Activated effector memory CD4-positive, alpha-beta T cell treated with anti-CD3 and anti-CD28 coated beads, Interleukin-2, amount 50 U/mL, for 16 hours (primary cell): ENCODE measurements around the gene TMEM82.
A peak's percentile ranks its signal among the peaks of the same experiment; 100 is the strongest.

Experiments
- DNase-seq: peaks from one replicate; pipeline ENCODE4 v3.0.0-alpha.2; 2020

The TMEM82 gene

DNA sequence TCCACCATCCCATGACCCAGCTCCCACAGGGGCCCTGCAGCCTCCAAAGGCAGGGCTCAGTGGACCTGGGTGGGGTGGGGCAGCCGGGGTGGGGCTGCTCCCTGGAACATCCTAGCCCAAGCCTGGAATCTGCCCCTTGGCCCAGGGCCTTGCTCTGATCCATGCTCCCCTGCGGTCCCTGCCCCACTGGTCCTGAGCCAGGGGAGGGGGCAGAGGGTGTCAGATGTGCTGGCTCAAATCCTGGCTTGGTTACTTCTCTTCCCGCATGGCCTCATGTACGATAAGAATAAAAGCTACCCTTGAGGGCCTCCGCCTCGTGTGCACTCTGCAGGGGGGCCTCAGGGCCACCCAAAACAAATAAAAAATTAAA lies 5.4 kb upstream of the TMEM82 start:
- no peak for DNase-seq

DNA sequence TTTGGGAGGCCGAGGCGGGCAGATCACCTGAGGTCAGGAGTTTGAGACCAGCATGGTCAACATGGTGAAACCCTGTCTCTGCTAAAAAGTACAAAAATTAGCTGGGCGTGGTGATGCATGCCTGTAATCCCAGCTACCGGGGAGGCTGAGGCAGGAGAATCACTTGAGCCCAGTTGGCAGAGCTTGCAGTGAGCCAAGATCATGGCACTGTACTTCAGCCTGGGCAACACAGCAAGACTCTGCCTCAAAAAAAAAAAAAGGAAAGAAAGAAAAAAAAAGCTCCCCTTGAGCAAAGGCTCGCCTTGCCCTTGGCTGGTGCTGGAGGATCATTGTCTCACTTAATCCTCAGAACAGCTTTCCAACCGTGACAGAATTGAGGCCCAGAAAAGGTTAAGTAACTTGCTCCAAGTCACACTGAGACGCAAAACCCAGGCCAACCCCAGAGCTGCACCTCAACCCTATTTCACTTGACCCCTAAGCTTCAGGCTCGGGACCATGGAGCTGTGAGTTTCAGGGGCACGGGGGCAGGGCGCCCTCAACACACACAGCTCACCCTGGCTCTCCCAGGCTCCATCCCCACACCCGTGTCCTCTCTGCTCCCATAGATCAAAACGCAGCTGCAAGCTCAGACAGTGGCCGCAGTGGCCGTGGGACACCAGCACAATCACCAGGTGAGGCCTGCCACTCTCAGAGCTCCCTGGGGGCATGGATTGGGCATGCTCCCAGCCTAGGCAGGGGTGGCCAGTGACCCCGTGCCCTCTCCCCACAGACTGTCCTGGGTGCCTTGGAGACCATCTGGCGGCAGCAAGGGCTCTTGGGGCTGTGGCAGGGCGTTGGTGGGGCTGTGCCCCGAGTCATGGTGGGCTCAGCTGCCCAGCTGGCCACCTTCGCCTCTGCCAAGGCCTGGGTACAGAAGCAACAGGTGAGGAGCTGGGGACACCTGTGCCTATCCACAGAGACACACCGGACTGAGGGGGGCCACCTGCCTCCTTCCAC lies 4.7 kb upstream of the TMEM82 start:
- DNase-seq = no peak

DNA sequence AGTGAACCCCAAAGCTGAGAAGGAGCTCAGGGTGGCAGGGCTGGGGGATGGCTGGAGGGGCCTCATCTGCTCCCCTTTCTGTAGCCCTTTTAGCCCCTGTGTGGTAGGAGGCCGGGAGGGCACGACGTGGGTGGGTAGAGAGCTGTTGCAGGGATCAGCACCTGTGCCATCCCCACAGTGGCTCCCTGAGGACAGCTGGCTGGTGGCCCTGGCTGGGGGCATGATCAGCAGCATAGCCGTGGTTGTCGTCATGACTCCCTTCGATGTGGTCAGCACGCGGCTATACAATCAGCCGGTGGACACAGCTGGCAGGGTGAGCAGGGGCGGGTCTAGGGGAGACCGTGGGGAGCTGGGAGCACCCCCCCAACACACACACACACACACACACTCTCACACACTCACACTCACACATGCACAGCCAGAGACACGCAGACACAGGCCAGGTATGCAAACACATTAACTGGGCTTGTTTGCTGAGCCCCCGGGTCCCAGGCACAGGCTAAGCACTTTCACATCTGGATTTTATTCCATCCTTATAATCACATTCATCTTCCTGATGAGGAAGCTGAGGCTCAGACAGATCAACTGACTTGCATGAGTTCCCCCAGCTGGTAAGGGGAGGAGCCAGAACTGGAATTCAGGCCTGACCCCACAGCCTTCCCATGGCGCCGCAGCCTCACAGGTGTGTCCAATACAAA lies 3.7 kb upstream of the TMEM82 start:
- no peak for DNase-seq

DNA sequence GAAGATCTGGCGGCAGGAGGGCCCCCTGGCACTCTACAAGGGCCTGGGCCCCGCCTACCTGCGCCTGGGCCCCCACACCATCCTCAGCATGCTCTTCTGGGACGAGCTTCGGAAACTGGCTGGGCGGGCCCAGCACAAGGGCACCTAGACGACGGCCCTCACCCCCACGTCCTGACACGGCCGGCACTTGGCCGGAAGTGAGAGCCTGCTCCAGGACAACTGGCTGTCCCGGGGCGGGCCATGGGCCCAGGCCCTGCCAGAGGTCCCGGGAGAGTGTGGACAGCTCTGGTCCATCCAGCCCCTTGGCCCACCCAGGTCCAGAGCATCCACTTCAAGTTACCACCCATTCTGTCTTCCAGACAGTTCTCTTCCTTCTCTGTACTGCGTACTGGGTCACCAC lies 3.0 kb upstream of the TMEM82 start:
- no peak for DNase-seq

DNA sequence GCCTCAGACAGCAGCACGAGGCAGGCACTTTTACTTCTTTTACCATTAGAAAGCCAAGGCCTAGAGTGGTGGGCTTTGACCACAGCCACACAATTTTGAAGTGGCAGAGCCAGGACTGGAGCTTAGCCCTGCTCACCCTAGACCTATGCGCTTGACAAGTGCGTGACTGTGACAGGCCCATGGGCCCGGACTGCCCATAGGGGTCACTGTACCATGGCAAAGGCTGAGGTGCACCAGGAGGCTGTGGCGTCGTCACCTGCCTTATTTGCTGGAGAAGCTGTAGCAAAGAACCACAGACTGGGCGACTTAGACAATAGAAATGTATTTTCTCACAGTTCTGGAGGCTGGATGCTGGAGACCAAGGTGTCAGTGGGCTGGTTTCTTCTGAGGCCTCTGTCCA lies 2.6 kb upstream of the TMEM82 start:
- DNase-seq = no peak

DNA sequence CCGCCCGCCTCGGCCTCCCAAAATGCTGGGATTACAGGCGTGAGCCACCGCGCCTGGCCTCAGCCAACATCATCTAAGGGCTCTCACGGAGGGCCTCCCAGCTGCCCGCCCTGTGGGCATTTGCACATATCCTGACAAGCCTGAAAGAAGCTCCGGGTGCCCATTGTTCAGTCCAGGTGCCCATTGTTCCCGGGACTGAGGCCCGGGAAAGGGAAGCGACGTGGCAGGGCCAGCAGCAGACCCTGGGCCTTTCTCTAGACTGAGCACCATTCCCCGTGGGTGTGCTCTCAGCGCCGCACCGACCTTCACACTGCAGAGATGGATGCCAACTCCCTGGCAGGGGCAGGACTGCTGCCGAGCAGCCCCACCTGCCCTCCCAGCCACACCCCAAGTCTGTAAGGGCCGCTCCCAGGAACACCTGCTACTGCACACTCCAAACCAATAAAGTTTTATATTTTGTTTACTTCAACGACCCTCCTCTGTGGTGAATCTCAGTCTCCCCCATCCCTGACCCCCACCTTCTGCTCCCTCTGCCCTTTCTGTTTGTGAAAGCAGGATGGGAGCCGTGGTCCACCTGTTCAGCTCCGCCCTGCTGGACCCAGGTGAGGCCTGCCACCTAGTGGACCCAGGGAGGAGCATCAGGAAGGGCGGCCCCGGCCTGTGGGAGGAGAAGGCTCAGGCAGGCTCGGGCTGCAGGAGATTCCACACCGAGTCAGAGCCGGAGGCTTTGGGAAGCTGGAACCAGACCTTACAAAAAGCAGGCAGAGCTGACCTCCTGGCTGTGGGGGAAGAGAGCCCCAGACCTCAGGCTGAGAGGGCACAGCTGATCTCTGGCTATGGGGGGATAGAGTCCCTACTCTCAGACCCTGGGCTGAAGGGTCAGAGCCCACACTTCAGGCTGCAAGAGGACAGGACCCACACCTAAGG lies 1.1 kb upstream of the TMEM82 start:
- DNase-seq = peak; percentile 84

DNA sequence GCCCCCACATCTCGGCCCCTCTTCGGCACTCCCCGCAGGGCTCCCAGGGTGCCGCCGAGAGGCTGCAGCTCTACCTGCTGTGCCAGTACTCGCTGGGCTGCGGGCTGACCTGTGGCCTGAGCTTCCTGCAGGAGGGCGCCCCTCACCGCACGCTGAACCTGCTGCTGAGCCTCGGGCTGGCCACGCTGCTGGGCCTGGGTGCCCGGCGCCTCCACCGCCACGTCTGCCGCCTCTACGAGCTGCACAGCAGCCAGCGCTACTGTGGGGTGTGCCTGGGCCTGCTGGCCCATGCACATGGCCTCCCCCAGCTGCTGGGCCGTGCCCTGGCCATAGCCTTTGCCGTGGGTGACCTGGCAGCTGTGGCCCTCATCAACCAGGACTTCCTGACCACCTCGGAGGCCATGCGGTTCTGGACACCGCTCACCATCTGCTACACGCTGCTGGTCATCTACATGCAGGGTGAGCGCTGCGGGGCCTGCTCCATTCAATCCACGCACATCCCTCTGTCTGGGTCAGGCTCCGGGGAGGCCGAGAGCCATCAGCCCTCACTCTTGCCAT lies 1.9 kb downstream of the TMEM82 start:
- no peak for DNase-seq

DNA sequence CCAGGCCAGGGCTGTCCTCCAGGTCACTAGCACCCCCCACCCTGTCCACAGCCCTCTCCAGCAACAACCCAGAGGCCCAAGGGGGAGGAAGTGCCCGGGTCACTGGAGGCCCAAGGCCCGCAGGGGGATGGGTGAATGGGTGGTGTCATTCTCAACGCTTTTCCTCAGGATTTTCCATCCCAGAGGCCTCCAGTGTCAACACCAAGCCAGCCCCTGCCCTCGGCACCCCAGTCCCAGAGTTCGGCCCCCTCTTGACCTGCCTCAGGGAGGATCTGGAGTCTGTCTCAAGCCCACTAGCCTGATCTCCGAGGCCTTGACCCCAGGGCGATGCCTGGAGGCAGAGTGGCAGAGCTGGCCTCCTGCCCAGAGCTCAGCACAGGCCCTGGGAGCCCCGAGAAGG lies 5.1 kb downstream of the TMEM82 start:
- DNase-seq = no peak

DNA sequence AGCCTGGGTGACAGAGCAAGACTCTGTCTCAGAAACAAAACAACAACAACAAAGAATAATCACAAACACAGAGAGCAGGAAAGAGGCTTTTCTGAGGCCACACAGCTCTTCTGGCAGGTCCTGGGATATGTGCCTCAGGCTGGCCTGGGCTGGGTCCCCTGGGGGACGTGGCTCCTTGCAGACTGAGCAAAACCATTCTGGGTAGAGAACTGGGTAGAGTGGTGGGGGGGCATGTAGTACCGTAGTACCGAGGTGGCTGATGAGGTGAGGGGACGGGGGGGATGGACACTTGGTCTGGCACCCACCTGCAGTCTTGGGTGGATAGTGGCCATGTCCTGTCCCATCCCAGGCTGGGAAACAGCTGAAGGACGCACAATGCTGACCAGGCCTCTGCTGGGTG lies 6.0 kb downstream of the TMEM82 start:
- no peak for DNase-seq

DNA sequence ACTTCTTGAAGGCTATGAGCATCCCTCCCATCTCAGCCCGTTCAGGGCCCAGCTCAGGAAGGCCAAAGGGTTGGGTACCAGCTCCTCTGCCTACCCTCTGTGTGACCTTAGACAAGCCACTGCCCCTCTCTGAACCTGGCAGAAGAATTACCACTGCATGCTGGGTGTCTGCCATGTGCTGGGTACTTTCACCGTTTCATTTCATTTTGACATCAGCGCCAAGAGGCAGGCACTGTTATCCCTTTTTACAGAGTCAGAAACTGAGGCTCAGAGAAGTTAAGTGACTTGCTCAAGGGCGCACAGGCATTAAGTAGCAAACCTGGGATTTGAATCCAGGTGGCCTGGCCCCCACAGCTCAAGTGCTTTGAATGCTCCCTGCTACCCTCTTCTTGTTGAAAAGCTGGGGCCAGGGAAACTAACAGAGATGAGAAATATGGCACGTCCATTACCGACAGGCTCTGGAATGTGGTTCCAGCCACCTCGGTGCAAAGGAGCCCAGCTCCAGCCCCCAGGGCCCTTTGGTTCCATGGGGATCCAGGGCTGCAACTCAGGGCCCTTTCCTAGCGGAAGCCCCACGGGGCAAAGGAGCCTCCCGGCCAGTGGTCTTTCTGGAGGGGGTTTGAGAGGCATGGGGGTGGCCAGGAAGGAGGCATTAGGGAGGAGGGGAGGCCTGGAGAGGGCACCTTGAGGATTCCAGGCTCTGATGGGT lies 6.5 kb downstream of the TMEM82 start:
- DNase-seq = no peak

DNA sequence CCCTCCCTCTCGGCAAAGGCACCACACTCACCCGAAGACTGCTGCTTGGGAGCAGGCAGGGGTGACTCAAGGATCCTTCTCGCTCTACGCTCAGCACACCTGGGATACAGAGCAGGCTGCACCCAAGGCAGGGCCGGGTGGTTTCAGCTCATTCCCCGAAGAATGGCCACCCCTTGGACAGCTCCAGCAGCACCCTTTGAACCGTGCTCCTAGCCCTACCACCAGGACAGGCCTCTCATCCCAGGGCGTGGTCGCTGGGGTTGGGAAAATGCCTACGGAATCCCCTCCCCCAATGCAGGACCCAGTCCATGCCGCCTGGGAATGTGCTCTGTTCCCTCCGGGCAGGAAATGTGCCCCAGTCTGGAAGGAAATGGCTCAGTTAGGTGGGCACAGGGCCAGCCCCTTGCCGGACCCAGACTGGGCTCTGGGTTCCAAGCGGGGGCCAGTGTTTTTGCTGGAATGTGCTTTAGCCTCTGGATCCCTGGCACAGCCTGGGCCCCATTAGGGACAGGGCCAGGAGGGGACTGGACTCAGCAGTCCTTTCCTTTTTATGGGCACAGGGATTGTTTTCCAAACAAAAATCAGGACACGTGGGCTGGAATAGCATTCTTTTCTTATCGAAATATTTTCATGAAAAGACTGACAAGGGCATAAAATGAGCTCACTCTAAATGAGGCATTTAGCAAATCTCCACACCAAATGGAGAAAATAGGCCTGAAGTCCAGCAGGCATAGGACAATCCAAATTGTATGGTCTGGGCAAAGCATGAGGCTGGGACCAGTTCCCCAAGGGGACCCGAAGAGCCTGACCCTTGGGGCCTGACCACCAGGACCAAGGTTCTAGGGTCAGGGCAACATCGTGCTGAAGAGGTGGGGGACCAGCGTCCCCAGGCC lies 7.3 kb downstream of the TMEM82 start:
- DNase-seq = no peak

DNA sequence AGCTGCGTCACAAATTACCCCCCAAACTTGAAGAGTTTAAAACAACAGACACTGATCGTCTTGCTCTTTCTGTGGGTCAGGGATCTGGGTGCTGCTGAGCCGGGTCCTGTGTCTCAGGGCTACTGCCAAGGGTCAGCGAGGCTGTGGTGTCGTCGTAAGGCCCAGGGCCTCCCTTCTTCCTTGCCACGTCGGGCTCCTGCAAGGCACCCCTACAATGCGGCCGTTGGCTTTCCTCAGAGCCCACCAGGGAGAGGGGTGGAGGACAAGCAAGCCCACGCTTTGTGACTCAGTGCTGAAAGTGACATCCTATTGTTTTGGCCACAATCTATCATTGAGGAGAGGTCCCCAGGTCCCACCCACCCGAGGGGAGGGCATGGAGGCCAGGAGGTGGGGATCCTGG lies 8.6 kb downstream of the TMEM82 start:
- DNase-seq = peak; percentile 44

DNA sequence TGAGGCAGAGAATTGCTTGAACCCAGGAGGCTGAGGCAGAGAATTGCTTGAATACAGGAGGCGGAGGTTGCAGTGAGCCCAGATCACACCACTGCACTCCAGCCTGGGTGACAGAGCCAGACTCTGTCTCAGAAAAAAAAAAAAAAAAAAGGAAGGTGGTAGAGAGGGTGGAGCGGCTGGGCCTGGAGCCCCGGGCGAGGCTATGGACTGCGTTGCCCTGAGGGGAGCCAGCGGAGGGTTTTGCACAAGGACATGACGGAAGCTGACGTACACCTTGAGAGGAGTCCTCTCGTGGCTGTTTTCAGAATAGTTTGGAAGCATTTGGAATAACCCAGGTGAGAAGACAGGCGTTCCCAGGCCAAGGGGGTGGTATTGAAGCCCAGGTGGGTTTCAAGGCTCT lies 9.4 kb downstream of the TMEM82 start:
- DNase-seq = no peak

DNA sequence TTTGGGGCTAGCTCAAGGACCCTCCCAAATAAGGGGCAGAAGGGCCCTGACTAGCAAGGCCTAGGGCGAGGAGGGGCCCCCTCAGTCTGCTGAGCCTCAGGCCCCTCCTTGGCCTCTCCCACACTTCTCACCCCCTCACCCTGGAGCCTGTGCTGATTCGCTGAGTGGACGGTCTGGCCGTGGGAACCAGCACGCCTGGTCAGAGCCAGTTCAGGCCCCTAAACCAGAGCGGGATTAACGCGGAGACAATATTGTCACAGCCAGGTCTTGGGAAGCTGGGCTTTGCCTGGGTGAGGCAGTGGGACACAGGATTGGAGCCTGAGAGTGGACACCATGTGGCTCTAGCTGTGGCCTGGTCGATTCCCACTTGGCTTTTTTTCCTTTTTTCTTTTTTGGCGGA lies 11.5 kb downstream of the TMEM82 start:
- DNase-seq = no peak

DNA sequence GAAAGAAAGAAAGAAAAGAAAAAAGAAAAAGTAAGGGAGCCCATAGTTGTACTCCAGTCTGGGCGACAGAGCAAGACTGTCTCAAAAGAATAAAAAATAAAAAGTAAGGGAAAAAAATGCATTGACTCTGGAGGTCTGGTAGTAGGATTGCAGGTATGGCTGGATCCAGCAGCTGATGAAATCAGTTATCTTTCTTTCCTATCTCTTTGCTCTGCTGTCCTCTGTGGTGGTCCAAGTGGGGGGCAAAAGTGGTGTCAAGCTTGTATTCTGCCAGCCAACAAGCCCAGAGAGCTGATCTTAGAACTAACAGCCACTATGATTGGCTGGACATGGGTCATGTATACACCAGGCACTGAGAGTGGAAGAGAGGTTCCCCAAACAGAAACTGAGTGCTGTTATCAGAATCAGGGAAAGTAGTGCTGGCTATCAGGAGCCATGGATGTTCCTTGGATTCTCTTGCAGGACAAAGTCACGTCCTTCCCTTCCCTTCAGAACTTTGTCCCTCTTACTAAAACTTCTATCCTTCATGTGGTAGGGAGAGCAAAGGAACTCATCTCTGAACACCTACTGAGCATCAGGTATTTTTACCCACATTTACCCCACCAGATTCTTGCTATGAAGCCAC lies 12.8 kb downstream of the TMEM82 start:
- DNase-seq = no peak

DNA sequence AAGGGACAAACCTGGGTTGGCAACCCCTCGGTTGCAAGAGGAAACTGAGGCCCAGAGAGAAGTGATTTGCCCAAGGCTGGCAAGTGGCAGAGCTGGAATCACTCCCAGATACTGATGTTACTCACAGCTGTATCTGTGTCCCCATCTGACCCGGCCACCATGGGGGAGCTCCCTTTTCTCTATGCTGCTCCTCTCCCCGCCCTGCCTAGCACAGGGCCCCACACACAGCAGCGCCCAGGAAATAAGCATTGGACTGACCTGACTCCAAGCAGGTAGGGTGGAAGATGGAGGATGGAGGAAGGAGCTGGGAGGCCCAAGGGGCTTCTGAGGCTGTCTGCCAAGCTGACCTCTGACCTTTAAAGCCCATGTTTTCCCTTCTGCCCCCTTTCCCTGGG lies 13.3 kb downstream of the TMEM82 start:
- DNase-seq = no peak

DNA sequence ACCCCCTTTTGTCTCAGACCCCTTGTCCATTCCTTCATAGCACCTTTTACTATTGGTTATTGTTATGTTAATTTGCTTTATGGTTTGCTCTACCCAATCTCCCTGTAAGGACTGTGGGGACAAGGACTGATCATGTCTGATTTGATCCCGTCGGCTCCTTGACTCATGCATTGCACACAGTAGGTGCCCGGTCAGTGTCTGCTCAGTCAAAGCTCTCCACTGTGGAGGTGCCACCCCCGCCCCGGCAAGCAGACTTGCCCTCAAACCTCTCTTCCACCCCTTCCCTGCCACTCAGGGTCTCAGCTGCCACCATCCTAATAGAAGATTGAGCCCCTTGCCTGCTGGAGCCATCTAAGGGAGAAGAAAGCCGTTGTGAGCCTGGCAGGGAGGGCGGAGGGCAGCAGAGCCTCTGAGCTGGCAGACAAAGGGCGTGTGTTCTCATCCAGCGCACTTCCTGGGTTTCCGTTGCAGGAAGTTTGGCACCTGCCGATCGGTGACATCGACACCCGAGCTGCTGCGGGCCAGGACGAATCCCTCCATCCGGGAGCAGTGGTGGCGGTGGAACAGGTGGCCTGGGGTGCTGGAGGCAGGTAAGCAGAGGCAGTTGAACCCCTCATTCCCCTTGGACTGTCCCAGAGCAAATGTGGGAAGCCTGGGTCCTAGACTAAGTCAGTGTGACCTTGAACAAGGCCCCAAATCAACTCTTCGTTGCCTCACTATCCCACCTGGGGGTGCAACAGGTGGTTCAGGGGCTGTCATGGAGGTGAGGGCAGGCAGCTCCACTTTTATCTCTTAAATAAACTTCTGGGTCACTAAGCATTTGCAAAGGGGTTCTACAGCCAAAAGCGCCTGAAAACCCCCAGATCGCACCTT lies 14.1 kb downstream of the TMEM82 start:
- no peak for DNase-seq

DNA sequence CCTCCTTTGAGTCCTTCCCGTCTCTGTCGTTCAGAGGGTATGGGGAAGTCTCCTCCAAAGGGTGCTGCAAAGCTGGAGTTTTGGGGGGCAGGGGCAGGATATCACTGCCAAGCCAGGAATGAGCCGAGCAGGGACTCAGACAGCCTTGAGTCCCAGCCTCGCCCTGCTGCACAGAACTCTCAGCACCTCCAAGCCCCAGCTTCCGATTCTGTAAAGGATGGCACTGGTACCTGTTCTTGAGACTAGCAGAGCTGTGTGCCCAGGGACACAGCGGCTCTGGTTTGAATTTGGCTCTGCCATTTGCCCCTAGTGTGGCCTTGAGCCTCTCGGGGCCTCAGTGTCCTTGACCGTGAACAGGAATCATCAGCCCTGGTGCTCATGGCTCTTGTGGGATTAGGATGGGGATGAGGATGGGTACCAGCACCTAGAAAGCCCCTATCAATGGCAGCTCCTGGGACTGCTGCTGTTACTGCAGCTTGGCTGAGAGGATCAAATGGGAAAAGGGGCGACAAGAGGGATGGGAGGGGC lies 14.8 kb downstream of the TMEM82 start:
- DNase-seq = no peak

DNA sequence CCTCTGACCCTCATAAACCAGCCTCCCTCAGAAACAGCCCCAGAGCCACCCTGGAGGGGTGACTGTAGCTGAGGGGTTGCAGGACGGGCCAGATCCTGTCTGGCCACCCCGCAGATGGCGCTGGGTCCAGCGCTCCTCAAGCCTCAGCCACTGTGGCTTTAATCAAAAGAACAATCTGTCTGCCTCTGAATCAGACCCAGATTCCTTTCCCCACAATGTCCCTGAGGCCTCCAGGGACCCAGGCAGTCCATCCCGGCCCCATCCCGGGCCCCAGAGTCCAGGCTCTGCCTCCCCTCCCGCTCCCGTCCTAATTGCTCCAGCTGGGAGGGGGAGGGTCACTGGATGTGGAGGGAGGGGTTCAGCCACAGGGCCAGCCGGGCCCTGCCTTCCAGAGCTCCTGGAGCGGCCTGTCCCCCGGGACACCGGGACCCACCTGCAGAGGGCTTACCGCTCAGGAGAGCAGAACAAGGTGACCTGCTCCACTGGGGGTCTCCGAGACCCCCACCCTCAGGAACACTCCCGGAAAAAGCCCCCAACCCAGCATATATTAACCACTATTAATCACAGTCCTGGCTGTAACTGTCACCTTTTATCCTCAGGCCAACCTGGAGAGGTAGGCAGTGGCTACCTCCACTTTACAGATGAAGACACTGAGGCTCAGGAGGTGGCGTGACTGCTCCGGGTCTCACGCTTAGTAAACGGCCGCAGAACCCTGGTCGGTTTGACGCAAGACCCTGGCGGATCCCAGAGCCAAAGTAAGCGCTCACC lies 15.5 kb downstream of the TMEM82 start:
- DNase-seq = no peak
